Right lobe of liver (tissue), 6 donors: ENCODE results near the gene ZBTB2. TPM values are rescaled to one million over a fixed set of nuclear protein-coding genes. Genes with fewer than 3 reads are reported as not detected.

Experiments
- ATAC-seq, 4 donors: fragments of 200-7000 bp; cut with Tn5 transposase; one replicate each; pipeline ENCODE4 v1.9.1; 2020; ENCODE audit warnings: mild to moderate bottlenecking in 4 of 4, moderate library complexity in 4 of 4
- DNase-seq, 3 donors: peaks; one replicate each; pipeline ENCODE4 v3.0.0-alpha.2; 2020
- H3K27ac ChIP-seq, 3 donors: fragments of 200-600 bp; one replicate each; pipeline ENCODE4 v1.8.0; 2022
- H3K27me3 ChIP-seq, 2 donors: fragments of 200-600 bp; one replicate each; pipeline ENCODE4 v1.8.0; 2022
- H3K36me3 ChIP-seq, 4 donors: fragments of 200-600 bp; sonication (generic) in 1 of 4; one replicate each; pipeline versions ENCODE4 v1.5.1 to v1.8.0; 2017 to 2022; ENCODE audit warnings: control low read depth in 1 of 4
- H3K4me1 ChIP-seq, 4 donors: fragments of 200-600 bp; sonication (generic) in 1 of 4; one replicate each; pipeline versions ENCODE4 v1.5.1 to v1.8.0; 2017 to 2022; ENCODE audit warnings: control low read depth in 1 of 4
- H3K4me3 ChIP-seq, 3 donors: fragments of 200-600 bp; one replicate each; pipeline ENCODE4 v1.8.0; 2022
- H3K9me3 ChIP-seq, 4 donors: fragments of 200-600 bp; sonication (generic) in 1 of 4; one replicate each; pipeline versions ENCODE4 v1.5.1 to v1.8.0; 2017 to 2022; ENCODE audit warnings: control low read depth in 1 of 4
- POLR2A ChIP-seq: fragments of 450-650 bp; IDR thresholded peaks from one replicate; pipeline ENCODE4 v1.6.1; 2017; ENCODE audit warnings: antibody characterized with exemption, mild to moderate bottlenecking
- WGBS: methylation state at CpG from one replicate; pipeline ENCODE4 v1.1.6; 2018; ENCODE audit warnings: low coverage, low lambda C conversion rate; ENCODE audit not compliant: insufficient coverage; ENCODE audit errors: missing lambda C conversion rate; 5-methylcytosine and 5-hydroxymethylcytosine counted together
- intact Hi-C, 2 donors: fragments of 100-400 bp; cut with DNase I; formaldehyde crosslinking; loops; one replicate each; pipeline versions ENCODE4 v1.11.2 to v1.14.1; 2022
- total RNA-seq, 6 experiments: library from RNA; depleted of rRNA in 2 of 6; stranded (reverse); fragments of >200 nt in 2 of 6; fragmentation: NEBNext Ultra II Directional in 3 of 6; extraction: Animal tissue kit (Norgen Biotek cat#: 25700) in 3 of 6; gene quantifications; one replicate each; pipeline versions ENCODE4 v1.1.0 to v1.2.4, GENCODE V29; 2016 to 2023
- TF ChIP-seq, protein P1 (sequence below), 4 donors: fragments of 200-600 bp in 3 of 4; fragments of 450-650 bp in 1 of 4; IDR thresholded peaks; one replicate each; pipeline versions ENCODE4 v1.5.1 to v1.8.0; 2016 to 2022; ENCODE audit warnings: antibody characterized with exemption in 4 of 4, mild to moderate bottlenecking in 2 of 4
- donor health status: DM: no; HTN: yes; CAD: no.
- donor health status: DM: no; HTN: no; CAD: no.
- donor health status: DM: no; HTN: no; CAD: no.
- donor health status: DM: no; HTN: yes; CAD: no.
- donor health status: DM: no; HTN: yes; CAD: no.

ZBTB2 gene
- total RNA-seq, 6 experiments from 2014 or later, result 3.2 to 6.0 (median 4.5) TPM

DNA sequence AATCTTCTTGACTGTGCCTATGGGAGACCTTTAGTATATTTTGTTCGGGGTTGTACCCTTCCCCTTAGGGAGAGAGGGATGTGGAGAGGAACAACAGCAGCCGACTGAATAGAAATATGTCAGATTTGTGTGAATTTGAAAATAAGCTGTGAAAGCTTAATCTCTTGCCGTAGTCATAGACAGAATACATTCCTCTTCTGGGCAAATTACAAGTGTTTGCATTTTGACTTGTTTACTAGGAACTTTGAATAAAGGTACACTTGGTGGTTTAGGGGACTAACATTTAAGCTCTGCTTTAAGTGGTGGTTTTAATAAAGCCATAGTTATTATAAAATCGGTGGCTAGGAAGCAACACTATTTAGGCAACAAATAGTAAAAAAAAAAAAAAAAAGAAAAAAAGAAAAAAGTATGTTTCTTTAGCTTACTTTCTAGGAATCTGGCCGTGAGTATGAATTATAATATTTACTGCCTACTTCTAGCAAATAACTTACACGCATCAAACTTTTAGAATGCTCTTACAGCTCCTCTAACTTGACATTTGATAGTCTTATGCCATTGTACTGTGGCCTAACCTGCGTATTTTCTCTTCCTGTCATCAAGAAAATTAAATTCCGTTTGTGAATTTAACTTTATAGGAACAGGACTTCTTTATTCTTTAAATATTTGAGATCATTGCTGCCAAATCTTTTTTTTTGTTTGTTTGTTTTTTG is 65.1 kb downstream of the ZBTB2 start:
- no peak for TF ChIP-seq POLR2A
- DNase-seq (no peak), ATAC-seq (peak in 1 of 4 donors; percentile 1)
- Histone ChIP-seq H3K4me3 (peak overlapping the region; percentile 35 to 52 (median 52)), H3K9me3 (no peaks in the 10 kb centered on the region), H3K36me3 (no peaks in the 10 kb centered on the region), H3K27me3 (peaks cover 0 to 8% of the 10 kb centered on the region in 2 donors), H3K4me1 (peaks cover 0 to 21% (median 7%) of the 10 kb centered on the region in 4 donors), H3K27ac (peak overlapping the region; percentile 21 to 65 (median 44))
- intact Hi-C loops, result loop anchor here (5.0 to 10.0 kb wide), 2 partner anchors 311 to 314 kb away; no protein-coding TSS in a partner anchor
- WGBS, result 66% methylated on average over 8 of the region's 8 CpGs

DNA sequence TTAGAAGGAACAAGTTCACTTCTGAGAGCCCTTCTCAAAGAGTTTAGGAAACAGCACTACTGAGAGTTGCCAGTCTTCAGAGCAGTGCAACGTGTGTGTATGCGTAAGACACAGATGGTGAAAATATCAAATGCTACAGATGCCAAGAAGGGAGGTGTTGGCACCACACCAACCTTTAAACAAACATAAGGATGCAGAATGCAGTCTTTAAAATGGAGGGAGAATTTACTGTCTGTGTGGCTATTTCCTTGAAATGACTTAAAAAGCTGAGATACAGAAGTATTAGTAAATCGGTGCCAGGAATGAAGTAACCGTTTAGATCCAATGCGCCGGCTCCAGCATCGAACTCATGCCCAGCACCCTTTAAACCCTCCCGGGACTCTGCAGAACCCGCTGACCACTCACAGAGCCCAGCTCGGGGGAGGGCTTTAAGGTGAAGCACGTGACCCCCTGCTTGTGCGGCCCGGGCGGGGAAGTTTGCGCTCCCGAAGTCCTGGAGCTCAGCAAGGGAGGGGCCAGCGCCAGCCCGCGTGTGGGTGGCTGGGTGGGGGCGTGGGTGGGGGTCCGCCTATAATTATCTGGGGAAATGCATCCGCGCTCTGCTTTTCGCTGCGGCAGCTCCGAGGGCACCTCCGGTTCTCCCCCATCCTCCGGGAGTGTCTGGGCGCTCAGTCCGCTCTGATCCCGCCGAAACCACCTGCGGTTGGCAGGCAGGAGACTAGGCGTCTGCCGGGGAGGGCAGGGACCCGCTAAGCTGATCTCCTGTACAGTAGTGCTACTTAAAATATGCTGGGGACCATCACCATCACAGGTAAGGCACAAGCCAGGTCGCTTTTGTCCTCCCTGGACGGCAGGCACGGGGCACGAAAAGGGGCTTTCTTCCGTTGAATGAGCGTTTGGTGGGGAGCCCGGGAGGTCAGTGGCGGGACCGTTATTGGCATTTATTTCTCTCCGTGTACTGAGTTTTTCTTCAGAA is 66.0 kb downstream of the ZBTB2 start:
- H3K9me3 ChIP-seq, result no peaks in the 10 kb centered on the region
- ATAC-seq (peak; percentile 81 to 87 (median 84)), DNase-seq (peak; percentile 62 to 82 (median 82))
- peaks cover 0 to 8% of the 10 kb centered on the region in 2 donors for H3K27me3 ChIP-seq
- H3K4me1 ChIP-seq, result peaks cover 0 to 21% (median 7%) of the 10 kb centered on the region in 4 donors
- no peaks in the 10 kb centered on the region for H3K36me3 ChIP-seq
- H3K4me3 ChIP-seq, result peak overlapping the region; percentile 35 to 52 (median 52)
- H3K27ac ChIP-seq, result peak overlapping the region; percentile 21 to 65 (median 44)
- intact Hi-C loops, result loop anchor here (5.0 to 10.0 kb wide), 2 partner anchors 311 to 313 kb away; no protein-coding TSS in a partner anchor
- 1% methylated on average over 22 of the region's 46 CpGs for WGBS
- TF ChIP-seq POLR2A, result peak; percentile 22
- TF ChIP-seq, protein P1, sequence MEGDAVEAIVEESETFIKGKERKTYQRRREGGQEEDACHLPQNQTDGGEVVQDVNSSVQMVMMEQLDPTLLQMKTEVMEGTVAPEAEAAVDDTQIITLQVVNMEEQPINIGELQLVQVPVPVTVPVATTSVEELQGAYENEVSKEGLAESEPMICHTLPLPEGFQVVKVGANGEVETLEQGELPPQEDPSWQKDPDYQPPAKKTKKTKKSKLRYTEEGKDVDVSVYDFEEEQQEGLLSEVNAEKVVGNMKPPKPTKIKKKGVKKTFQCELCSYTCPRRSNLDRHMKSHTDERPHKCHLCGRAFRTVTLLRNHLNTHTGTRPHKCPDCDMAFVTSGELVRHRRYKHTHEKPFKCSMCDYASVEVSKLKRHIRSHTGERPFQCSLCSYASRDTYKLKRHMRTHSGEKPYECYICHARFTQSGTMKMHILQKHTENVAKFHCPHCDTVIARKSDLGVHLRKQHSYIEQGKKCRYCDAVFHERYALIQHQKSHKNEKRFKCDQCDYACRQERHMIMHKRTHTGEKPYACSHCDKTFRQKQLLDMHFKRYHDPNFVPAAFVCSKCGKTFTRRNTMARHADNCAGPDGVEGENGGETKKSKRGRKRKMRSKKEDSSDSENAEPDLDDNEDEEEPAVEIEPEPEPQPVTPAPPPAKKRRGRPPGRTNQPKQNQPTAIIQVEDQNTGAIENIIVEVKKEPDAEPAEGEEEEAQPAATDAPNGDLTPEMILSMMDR (IDR thresholded peaks at IDR 0.05), result no peak

DNA sequence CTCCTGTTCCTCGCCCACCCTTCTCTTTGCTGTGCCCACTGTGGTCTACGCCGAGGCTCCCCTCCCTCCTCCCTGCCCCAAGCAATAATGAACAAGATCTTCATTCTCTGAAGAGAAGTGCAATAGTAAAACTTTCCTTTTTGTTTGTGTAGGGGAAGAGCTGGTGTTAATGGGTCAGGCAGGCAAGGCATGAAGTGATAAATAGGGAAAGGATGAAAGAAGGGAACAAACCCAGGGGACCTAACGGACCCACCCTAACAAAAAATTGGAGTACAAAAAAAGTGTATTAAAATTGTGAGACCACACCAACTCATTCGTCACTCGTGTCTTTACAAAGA is 66.9 kb downstream of the ZBTB2 start:
- no peaks in the 10 kb centered on the region for H3K36me3 ChIP-seq
- peak overlapping the region in 1 of 3 donors; percentile 65 for H3K27ac ChIP-seq
- peaks cover 0 to 21% (median 7%) of the 10 kb centered on the region in 4 donors for H3K4me1 ChIP-seq
- H3K9me3 ChIP-seq, result no peaks in the 10 kb centered on the region
- intact Hi-C loops, result loop anchor here in 1 of 2 donors (10.0 kb wide), 1 partner anchor 310 kb away; no protein-coding TSS in a partner anchor
- no peak overlapping the region for H3K4me3 ChIP-seq
- DNase-seq, result no peak
- no peak for TF ChIP-seq POLR2A
- TF ChIP-seq, protein P1 (IDR thresholded peaks at IDR 0.05), result peak in 1 of 4 donors; percentile 4
- 25% methylated on average over 6 of the region's 6 CpGs for WGBS
- ATAC-seq, result no peak
- peaks cover 0 to 8% of the 10 kb centered on the region in 2 donors for H3K27me3 ChIP-seq

DNA sequence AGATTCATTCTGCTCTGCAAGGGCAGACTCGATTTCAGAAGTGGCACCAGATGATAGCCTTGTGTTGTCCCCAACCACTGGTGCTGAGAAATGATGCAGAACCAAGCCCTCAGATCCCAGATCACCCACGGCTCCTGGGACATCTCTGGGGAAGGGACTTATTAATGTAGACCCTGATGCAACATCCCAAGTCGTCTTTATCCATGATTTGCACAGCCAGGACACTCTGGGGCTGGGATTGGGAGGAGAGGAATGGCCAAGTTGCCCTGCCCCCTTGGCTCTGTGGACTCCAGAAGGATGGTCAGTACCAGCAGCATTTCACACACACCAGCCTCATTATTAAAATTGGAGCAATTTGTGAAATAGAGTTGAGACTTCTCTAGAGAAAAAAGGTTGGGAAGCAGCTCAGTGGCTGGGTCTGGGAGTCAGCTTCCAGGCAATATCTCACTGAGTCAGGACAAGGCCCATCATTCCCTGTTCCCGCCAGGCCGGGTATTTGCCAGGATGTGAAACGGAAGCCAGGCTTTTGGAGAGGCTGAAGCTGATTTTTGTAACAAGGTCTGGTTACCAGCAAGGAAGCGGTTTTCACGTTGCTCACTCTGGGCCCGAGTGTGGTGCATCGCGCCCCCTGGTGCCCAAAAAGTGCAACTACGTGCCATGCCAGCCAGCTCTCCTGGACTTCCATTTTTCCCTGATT is 67.4 kb downstream of the ZBTB2 start:
- intact Hi-C loops, result loop anchor here in 1 of 2 donors (10.0 kb wide), 1 partner anchor 309 kb away; no protein-coding TSS in a partner anchor
- Histone ChIP-seq H3K27me3 (peaks cover 0 to 8% of the 10 kb centered on the region in 2 donors), H3K4me3 (no peak overlapping the region), H3K27ac (peak overlapping the region in 1 of 3 donors; percentile 26), H3K9me3 (no peaks in the 10 kb centered on the region), H3K36me3 (no peaks in the 10 kb centered on the region), H3K4me1 (peaks cover 0 to 21% (median 7%) of the 10 kb centered on the region in 4 donors)
- no peak for TF ChIP-seq POLR2A
- TF ChIP-seq, protein P1 (IDR thresholded peaks at IDR 0.05), result peak; percentile 97 to 99 (median 98)
- ATAC-seq, result peak; percentile 83 to 90 (median 88)
- peak; percentile 80 to 83 (median 81) for DNase-seq
- WGBS, result 25% methylated on average over 6 of the region's 12 CpGs
